GM12878 (cell line): Measurements from ENCODE around the gene BRCA1. TPM values are rescaled to one million over a fixed set of nuclear protein-coding genes. Genes with fewer than 3 reads are reported as not detected.
A peak's percentile ranks its signal among the peaks of the same experiment; 100 is the strongest.

Experiments
- ATF7 ChIP-seq: fragments of 450-650 bp; IDR thresholded peaks from 2 replicates; pipeline ENCODE4 v1.6.1; 2016; ENCODE audit warnings: low read depth, mild to moderate bottlenecking
- BCLAF1 ChIP-seq: fragments of 450-650 bp; IDR thresholded peaks from 2 replicates; pipeline ENCODE4 v1.6.1; 2017; ENCODE audit warnings: antibody characterized with exemption, mild to moderate bottlenecking, moderate library complexity
- BHLHE40 ChIP-seq, 2 experiments: fragments of 450-650 bp in 1 of 2; IDR thresholded peaks; 2 replicates each; pipeline ENCODE4 v1.6.1; 2011 to 2017; ENCODE audit warnings: low read depth in 2 of 2, borderline replicate concordance in 1 of 2, improper control_type of control experiment in 1 of 2, low read length in 1 of 2, mild to moderate bottlenecking in 1 of 2
- CHD2 ChIP-seq: IDR thresholded peaks from 2 replicates; pipeline ENCODE4 v1.6.1; 2011; ENCODE audit warnings: low read depth, low read length, improper control_type of control experiment, borderline replicate concordance
- FOS ChIP-seq: IDR thresholded peaks from 3 replicates; pipeline ENCODE4 v1.6.1; 2011; ENCODE audit warnings: borderline replicate concordance; ENCODE audit not compliant: insufficient read length; ENCODE audit errors: extremely low read depth
- FOXK2 ChIP-seq: fragments of 450-650 bp; IDR thresholded peaks from 2 replicates; pipeline ENCODE4 v1.6.1; 2017; ENCODE audit warnings: mild to moderate bottlenecking, moderate library complexity
- GABPA ChIP-seq: IDR thresholded peaks from 2 replicates; pipeline ENCODE4 v1.6.1; 2014; ENCODE audit warnings: antibody characterized with exemption, low read depth, mild to moderate bottlenecking, inconsistent platforms
- IKZF1 ChIP-seq: fragments of 450-650 bp; conservative IDR thresholded peaks from 2 replicates; pipeline ENCODE4 v1.6.1; 2017; ENCODE audit warnings: antibody characterized with exemption, mild to moderate bottlenecking
- IRF4 ChIP-seq: IDR thresholded peaks from 2 replicates; pipeline ENCODE4 v1.6.1; 2011; ENCODE audit warnings: low read depth, low read length
- JUNB ChIP-seq: IDR thresholded peaks from 2 replicates; pipeline ENCODE4 v1.6.1; 2016; ENCODE audit warnings: antibody characterized with exemption, mild to moderate bottlenecking
- KLF5 ChIP-seq: fragments of 450-650 bp; IDR thresholded peaks from 2 replicates; pipeline ENCODE4 v1.6.1; 2014; ENCODE audit warnings: mild to moderate bottlenecking; ENCODE audit not compliant: partially characterized antibody
- MAX ChIP-seq: IDR thresholded peaks from 2 replicates; pipeline ENCODE4 v1.6.1; 2012; ENCODE audit warnings: low read depth, low read length, improper control_type of control experiment
- MLLT1 ChIP-seq: fragments of 450-650 bp; IDR thresholded peaks from 2 replicates; pipeline ENCODE4 v1.6.1; 2016; ENCODE audit warnings: mild to moderate bottlenecking
- MYC ChIP-seq: IDR thresholded peaks from 2 replicates; pipeline ENCODE4 v1.6.1; 2011; ENCODE audit warnings: mild to moderate bottlenecking, low read length, moderate library complexity, inconsistent platforms; ENCODE audit not compliant: insufficient read depth, insufficient replicate concordance, insufficient read length, severe bottlenecking
- NR2C2 ChIP-seq: IDR thresholded peaks from 2 replicates; pipeline ENCODE4 v1.6.1; 2011; ENCODE audit warnings: borderline replicate concordance, low read depth; ENCODE audit not compliant: control insufficient read depth, insufficient read length
- RAD21 ChIP-seq: IDR thresholded peaks from 2 replicates; pipeline ENCODE4 v1.6.1; 2011; ENCODE audit warnings: mild to moderate bottlenecking, low read depth, low read length, moderate library complexity; ENCODE audit not compliant: insufficient read depth
- RAD51 ChIP-seq: fragments of 450-650 bp; IDR thresholded peaks from 2 replicates; pipeline ENCODE4 v1.6.1; 2016; ENCODE audit warnings: moderate library complexity, mild to moderate bottlenecking, inconsistent platforms
- RUNX3 ChIP-seq: IDR thresholded peaks from 2 replicates; pipeline ENCODE4 v1.6.1; 2012; ENCODE audit warnings: low read length, inconsistent platforms
- SIN3A ChIP-seq: IDR thresholded peaks from 2 replicates; pipeline ENCODE4 v1.6.1; 2012; ENCODE audit warnings: low read depth, low read length, improper control_type of control experiment
- SMC3 ChIP-seq: IDR thresholded peaks from 2 replicates; pipeline ENCODE4 v1.6.1; 2011; ENCODE audit warnings: low read length, improper control_type of control experiment, borderline replicate concordance
- SP1 ChIP-seq: IDR thresholded peaks from one replicate; pipeline ENCODE4 v1.6.1; 2011; ENCODE audit warnings: low read depth, low read length
- SREBF2 ChIP-seq: IDR thresholded peaks from 2 replicates; pipeline ENCODE4 v1.6.1; 2012; ENCODE audit warnings: mild to moderate bottlenecking, low read length
- STAT1 ChIP-seq: fragments of 450-650 bp; conservative IDR thresholded peaks from 2 replicates; pipeline ENCODE4 v1.6.1; 2014; ENCODE audit warnings: antibody characterized with exemption, mild to moderate bottlenecking
- TARDBP ChIP-seq: IDR thresholded peaks from 2 replicates; pipeline ENCODE4 v1.6.1; 2016; ENCODE audit warnings: borderline replicate concordance
- TBL1XR1 ChIP-seq: IDR thresholded peaks from 2 replicates; pipeline ENCODE4 v1.6.1; 2012; ENCODE audit warnings: low read depth, low read length, improper control_type of control experiment
- ZNF207 ChIP-seq: fragments of 450-650 bp; IDR thresholded peaks from 2 replicates; pipeline ENCODE4 v1.6.1; 2014; ENCODE audit warnings: antibody characterized with exemption, mild to moderate bottlenecking, borderline replicate concordance
- polyA plus RNA-seq, 11 experiments: library from polyadenylated mRNA; depleted of rRNA in 4 of 11; unstranded in 6 of 11; stranded (reverse) in 5 of 11; fragments of >200 nt; fragmentation: Nextera tagmentation in 4 of 11; fragmentation: Illumina TruSeq in 1 of 11; extraction: Ambion mirVana in 4 of 11; extraction: Trizol in 1 of 11; gene quantifications; 1 replicate in 1 of 11; 2 replicates in 10 of 11; pipeline versions ENCODE4 v1.2.1 to v1.2.3, GENCODE V29; 2011 to 2016; ENCODE audit warnings: inconsistent platforms in 2 of 11, missing spikeins in 2 of 11, low read depth in 1 of 11
- total RNA-seq, 4 experiments: library from RNA; depleted of rRNA in 3 of 4; stranded (reverse); fragments of >200 nt in 3 of 4; fragmentation: Illumina TruSeq in 1 of 4; extraction: Trizol in 1 of 4; gene quantifications; 2 replicates each; pipeline versions ENCODE4 v1.2.1 to v1.2.3, GENCODE V29; 2013 to 2021

Gene BRCA1
- total and polyA plus RNA-seq, 10 of the 15 experiments (the other 5 are each of a cell fraction or from before 2014, with no cell fraction given) = 16.8 to 71.2 (median 44.2) TPM

- TF ChIP-seq BHLHE40 (IDR thresholded peaks at IDR 0.05; ENCODE audit: borderline replicate concordance in 1 of 2, low read depth in 2 of 2, low read length in 1 of 2) = peak in 1 of 2 experiments; percentile 45; a peak in 1 of 4 replicates
- TF ChIP-seq BCLAF1 = no peak
- peak; percentile 32; the same call in 1 of the 2 replicates for TF ChIP-seq FOXK2
- TF ChIP-seq JUNB = peak; percentile 29; the same call in 1 of the 2 replicates
- peak; percentile 73; the same call in 1 of the 2 replicates for TF ChIP-seq ZNF207
- TF ChIP-seq RAD51 = no peak
- TF ChIP-seq CHD2 = 0 out of 2 replicates have a peak, but pooled peaks have one; percentile 19
- TF ChIP-seq NR2C2 = no peak
- TF ChIP-seq MYC = no peak
- peak; percentile 33; the same call in 1 of the 2 replicates for TF ChIP-seq IKZF1
- TF ChIP-seq FOS = no peak
- TF ChIP-seq SP1 = no peak
- no peak for TF ChIP-seq IRF4
- no peak for TF ChIP-seq TBL1XR1
- TF ChIP-seq SIN3A = peak; percentile 74
- TF ChIP-seq STAT1 = no peak
- peak; percentile 97 for TF ChIP-seq ATF7
- TF ChIP-seq RUNX3 = peak; percentile 49; the same call in 1 of the 2 replicates
- no peak for TF ChIP-seq GABPA
- TF ChIP-seq SMC3 = peak; percentile 65
- TF ChIP-seq TARDBP = no peak
- TF ChIP-seq SREBF2 = no peak
- 0 out of 2 replicates have a peak, but pooled peaks have one; percentile 29 for TF ChIP-seq MLLT1
- 0 out of 2 replicates have a peak, but pooled peaks have one; percentile 24 for TF ChIP-seq MAX
- TF ChIP-seq RAD21 = peak; percentile 74
- no peak for TF ChIP-seq KLF5
These were observed 100.5 kb downstream of the BRCA1 start, which contains the start of gene RND2 (continued) for GRCh38 chr17:43024407-43025289.
